ENCODE measurements around the gene SPINK8. TPM values are rescaled to one million over a fixed set of nuclear protein-coding genes. Genes with fewer than 3 reads are reported as not detected.
"Not testable (repeated sequence)": the region's sequence is repeated elsewhere in the genome, so short reads cannot be mapped to it uniquely, and the experiment has no call there.

Gene SPINK8
- total and polyA plus RNA-seq, 2 donors (not counting 1 experiment from before 2014, with no cell fraction given) = not detected

GRCh38 chr3:48334605-48335004 is 1.1 kb upstream of the SPINK8 start:
- Histone ChIP-seq H3K79me2 (ENCODE audit: control insufficient read depth, insufficient read depth, low read length) (no peaks in the 10 kb centered on the region), H3K27me3 (ENCODE audit: control insufficient read depth, insufficient read depth, low read length) (peaks cover 2% of the 10 kb centered on the region), H3K36me3 (ENCODE audit: control insufficient read depth, insufficient read depth, low read length) (no peaks in the 10 kb centered on the region), H2AFZ (ENCODE audit: low read length) (no peak overlapping the region), H4K20me1 (ENCODE audit: control insufficient read depth, extremely low read depth, insufficient read depth, low read length) (no peaks in the 10 kb centered on the region), H3K4me1 (ENCODE audit: control insufficient read depth, extremely low read depth, insufficient read depth, low read length) (peaks cover 4% of the 10 kb centered on the region), H3K4me3 (replicated peaks in 1 of 4; ENCODE audit: control extremely low read depth in 1 of 4, insufficient read depth in 1 of 4, low read depth in 3 of 4, low read length in 4 of 4) (no peak overlapping the region), H3K9me3 (ENCODE audit: control insufficient read depth, insufficient read depth, low read depth, low read length) (no peaks in the 10 kb centered on the region), H3K27ac (ENCODE audit: insufficient read depth, low read length) (no peak overlapping the region), H3K4me2 (ENCODE audit: extremely low read depth, insufficient read depth, low read length) (no peak overlapping the region), H3K9ac (ENCODE audit: insufficient read depth, low read length) (no peak overlapping the region)
- DNase-seq (ENCODE audit: low read depth in 2 of 2) = no peak
- TF ChIP-seq CTCF (conservative IDR thresholded peaks at IDR 0.05 in 1 of 2, IDR thresholded peaks at IDR 0.05 in 1 of 2; ENCODE audit: low read depth in 1 of 2, low read length in 2 of 2) = no peak
- TF ChIP-seq EZH2 (IDR thresholded peaks at IDR 0.05; ENCODE audit: low read length, missing control alignments) = no peak

- not testable (repeated sequence) for H3K36me3 ChIP-seq (ENCODE audit: control insufficient read depth, insufficient read depth, low read length)
These were observed 1.6 kb downstream of the SPINK8 start for GRCh38 chr3:48331706-48332435.

DNA sequence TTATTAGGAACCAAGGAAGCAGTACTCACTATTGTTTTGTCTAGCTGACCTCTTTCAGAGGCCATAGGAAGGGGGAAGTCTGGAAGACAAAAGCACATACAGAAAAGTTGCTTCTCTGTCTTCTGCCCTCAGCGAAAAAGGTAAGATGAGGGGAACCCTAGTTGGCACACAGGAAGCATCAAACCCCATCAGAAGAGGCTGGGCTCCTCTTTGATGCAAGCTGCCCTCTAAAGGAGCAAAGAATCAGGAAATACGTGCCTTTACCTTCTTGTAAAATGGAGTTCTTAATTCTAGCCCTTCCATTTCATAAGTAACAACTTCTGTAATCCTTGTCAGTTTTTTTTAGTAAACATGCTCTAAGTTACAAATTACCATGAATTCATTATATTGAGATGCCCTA is 12.5 kb downstream of the SPINK8 start:
- Histone ChIP-seq H2AFZ (ENCODE audit: low read length) (no peak overlapping the region), H3K4me3 (replicated peaks in 1 of 4; ENCODE audit: control extremely low read depth in 1 of 4, insufficient read depth in 1 of 4, low read depth in 3 of 4, low read length in 4 of 4) (no peak overlapping the region), H3K9me3 (ENCODE audit: control insufficient read depth, insufficient read depth, low read depth, low read length) (no peaks in the 10 kb centered on the region)

More at GRCh38 chr3:48331706-48332435, 1.6 kb downstream of the SPINK8 start:
- not testable (repeated sequence) for H3K4me3 ChIP-seq (replicated peaks in 1 of 4; ENCODE audit: control extremely low read depth in 1 of 4, insufficient read depth in 1 of 4, low read depth in 3 of 4, low read length in 4 of 4); H3K27ac ChIP-seq (ENCODE audit: insufficient read depth, low read length); H3K9ac ChIP-seq (ENCODE audit: insufficient read depth, low read length); H3K4me2 ChIP-seq (ENCODE audit: extremely low read depth, insufficient read depth, low read length); H3K27me3 ChIP-seq (ENCODE audit: control insufficient read depth, insufficient read depth, low read length); H2AFZ ChIP-seq (ENCODE audit: low read length); H3K79me2 ChIP-seq (ENCODE audit: control insufficient read depth, insufficient read depth, low read length); DNase-seq (ENCODE audit: low read depth in 2 of 2); H3K4me1 ChIP-seq (ENCODE audit: control insufficient read depth, extremely low read depth, insufficient read depth, low read length); H4K20me1 ChIP-seq (ENCODE audit: control insufficient read depth, extremely low read depth, insufficient read depth, low read length); H3K9me3 ChIP-seq (ENCODE audit: control insufficient read depth, insufficient read depth, low read depth, low read length)

More for the DNA sequence above, 12.5 kb downstream of the SPINK8 start:
- no peaks in the 10 kb centered on the region for H3K79me2 ChIP-seq (ENCODE audit: control insufficient read depth, insufficient read depth, low read length)
- no peaks in the 10 kb centered on the region for H3K36me3 ChIP-seq (ENCODE audit: control insufficient read depth, insufficient read depth, low read length)
- no peak overlapping the region for H3K27ac ChIP-seq (ENCODE audit: insufficient read depth, low read length)
- H3K4me2 ChIP-seq (ENCODE audit: extremely low read depth, insufficient read depth, low read length) = no peak overlapping the region
- no peaks in the 10 kb centered on the region for H3K4me1 ChIP-seq (ENCODE audit: control insufficient read depth, extremely low read depth, insufficient read depth, low read length)
- H3K9ac ChIP-seq (ENCODE audit: insufficient read depth, low read length) = no peak overlapping the region
- TF ChIP-seq CTCF (conservative IDR thresholded peaks at IDR 0.05 in 1 of 2, IDR thresholded peaks at IDR 0.05 in 1 of 2; ENCODE audit: low read depth in 1 of 2, low read length in 2 of 2) (no peak), EZH2 (IDR thresholded peaks at IDR 0.05; ENCODE audit: low read length, missing control alignments) (no peak)
- peaks cover 3% of the 10 kb centered on the region for H3K27me3 ChIP-seq (ENCODE audit: control insufficient read depth, insufficient read depth, low read length)
- H4K20me1 ChIP-seq (ENCODE audit: control insufficient read depth, extremely low read depth, insufficient read depth, low read length) = no peaks in the 10 kb centered on the region
- no peak for DNase-seq (ENCODE audit: low read depth in 2 of 2)
